WTC11 (cell line): ENCODE measurements around the gene EI24. TPM values are rescaled to one million over a fixed set of nuclear protein-coding genes. Genes with fewer than 3 reads are reported as not detected.
"Not testable (repeated sequence)": the region's sequence is repeated elsewhere in the genome, so short reads cannot be mapped to it uniquely, and the experiment has no call there.

ENCODE experiments used
- ATAC-seq: fragments of 200-7000 bp; cut with Tn5 transposase; 2 replicates; pipeline ENCODE4 v1.10.0; 2021; ENCODE audit warnings: mild to moderate bottlenecking, moderate library complexity
- CTCF ChIA-PET: fragments of 300-600 bp; sonication (Branson Sonifier 250); formaldehyde crosslinking; loops from one replicate; lab custom pipeline; 2021; ENCODE audit warnings: antibody characterized with exemption; lab: Charles Lee
- POLR2A ChIA-PET: fragments of 350-600 bp; sonication (Branson Sonifier 250); formaldehyde crosslinking; loops from one replicate; lab custom pipeline; 2021; ENCODE audit warnings: antibody characterized with exemption; lab: Charles Lee
- DNase-seq: peaks from one replicate; pipeline ENCODE4 v3.0.0; 2021; ENCODE audit warnings: low spot score
- H3K27ac Mint-ChIP-seq: 2 replicates; pipeline ENCODE4 v1.8.0; 2021; ENCODE audit warnings: mixed read lengths
- H3K27me3 Mint-ChIP-seq: 2 replicates; pipeline ENCODE4 v1.8.0; 2021; ENCODE audit warnings: low read depth, mild to moderate bottlenecking, moderate library complexity, mixed read lengths
- H3K36me3 Mint-ChIP-seq: 2 replicates; pipeline ENCODE4 v1.8.0; 2021; ENCODE audit warnings: mixed read lengths
- H3K4me1 Mint-ChIP-seq: 2 replicates; pipeline ENCODE4 v1.8.0; 2022; ENCODE audit warnings: mixed read lengths
- H3K4me3 Mint-ChIP-seq: 2 replicates; pipeline ENCODE4 v1.8.0; 2021; ENCODE audit warnings: mild to moderate bottlenecking, moderate library complexity, mixed read lengths
- H3K9me3 Mint-ChIP-seq: 2 replicates; pipeline ENCODE4 v1.8.0; 2021; ENCODE audit warnings: mixed read lengths
- ATF3 ChIP-seq: sonication (generic); formaldehyde crosslinking; conservative IDR thresholded peaks from 2 replicates; pipeline ENCODE4 v1.8.1; 2022; ENCODE audit warnings: mild to moderate bottlenecking, missing genetic modification reagents
- CBFB ChIP-seq: sonication (generic); formaldehyde crosslinking; IDR thresholded peaks from 2 replicates; pipeline ENCODE4 v1.8.1; 2022; ENCODE audit warnings: mild to moderate bottlenecking, low read depth, missing genetic modification reagents
- E2F5 ChIP-seq: sonication (generic); formaldehyde crosslinking; IDR thresholded peaks from 2 replicates; pipeline ENCODE4 v1.8.1; 2022; ENCODE audit warnings: mild to moderate bottlenecking, moderate library complexity, missing genetic modification reagents
- ELF4 ChIP-seq: sonication (generic); formaldehyde crosslinking; IDR thresholded peaks from 2 replicates; pipeline ENCODE4 v1.8.1; 2022; ENCODE audit warnings: low read depth, mild to moderate bottlenecking, moderate library complexity, missing genetic modification reagents
- ERG ChIP-seq: fragments of 250-450 bp; sonication (Bioruptor Pico); IDR thresholded peaks from 2 replicates; pipeline ENCODE4 v1.8.0; 2021; ENCODE audit warnings: mild to moderate bottlenecking
- ESRRA ChIP-seq: sonication (generic); formaldehyde crosslinking; IDR thresholded peaks from 2 replicates; pipeline ENCODE4 v1.8.1; 2022; ENCODE audit warnings: mild to moderate bottlenecking, missing genetic modification reagents, borderline replicate concordance
- FOXK1 ChIP-seq: sonication (generic); formaldehyde crosslinking; IDR thresholded peaks from 2 replicates; pipeline ENCODE4 v1.8.0; 2022; ENCODE audit warnings: mild to moderate bottlenecking, moderate library complexity, missing genetic modification reagents
- GTF2I ChIP-seq: fragments of 250-450 bp; sonication (Bioruptor Pico); conservative IDR thresholded peaks from 2 replicates; pipeline ENCODE4 v1.4.0; 2021; ENCODE audit warnings: mild to moderate bottlenecking
- HMGXB4 ChIP-seq: sonication (generic); formaldehyde crosslinking; IDR thresholded peaks from 2 replicates; pipeline ENCODE4 v1.8.1; 2023; ENCODE audit warnings: mild to moderate bottlenecking, moderate library complexity, missing genetic modification reagents
- JUN ChIP-seq: sonication (generic); formaldehyde crosslinking; IDR thresholded peaks from 2 replicates; pipeline ENCODE4 v1.8.0; 2023; ENCODE audit warnings: mild to moderate bottlenecking, missing genetic modification reagents
- NFE2L1 ChIP-seq: sonication (generic); formaldehyde crosslinking; IDR thresholded peaks from 2 replicates; pipeline ENCODE4 v1.8.1; 2023; ENCODE audit warnings: missing genetic modification reagents
- NR1H2 ChIP-seq: sonication (generic); formaldehyde crosslinking; IDR thresholded peaks from 2 replicates; pipeline ENCODE4 v1.9.0; 2021; ENCODE audit warnings: mild to moderate bottlenecking, moderate library complexity, missing genetic modification reagents
- NR3C1 ChIP-seq: sonication (generic); formaldehyde crosslinking; conservative IDR thresholded peaks from 2 replicates; pipeline ENCODE4 v1.8.1; 2023; ENCODE audit warnings: low read depth, mild to moderate bottlenecking, missing genetic modification reagents
- PREB ChIP-seq: sonication (generic); formaldehyde crosslinking; IDR thresholded peaks from 2 replicates; pipeline ENCODE4 v1.8.1; 2022; ENCODE audit warnings: mild to moderate bottlenecking, missing genetic modification reagents, moderate library complexity, borderline replicate concordance
- STAT6 ChIP-seq: sonication (generic); formaldehyde crosslinking; conservative IDR thresholded peaks from 2 replicates; pipeline ENCODE4 v1.8.1; 2023; ENCODE audit warnings: mild to moderate bottlenecking, low read depth, missing genetic modification reagents, moderate library complexity
- USF1 ChIP-seq: sonication (generic); formaldehyde crosslinking; IDR thresholded peaks from 2 replicates; pipeline ENCODE4 v1.8.0; 2022; ENCODE audit warnings: mild to moderate bottlenecking, missing genetic modification reagents
- ZNF138 ChIP-seq: sonication (generic); formaldehyde crosslinking; conservative IDR thresholded peaks from 2 replicates; pipeline ENCODE4 v1.8.1; 2022; ENCODE audit warnings: mild to moderate bottlenecking, moderate library complexity, missing genetic modification reagents
- ZNF232 ChIP-seq: sonication (generic); formaldehyde crosslinking; IDR thresholded peaks from 2 replicates; pipeline ENCODE4 v1.8.0; 2022; ENCODE audit warnings: mild to moderate bottlenecking, missing genetic modification reagents
- ZNF263 ChIP-seq: sonication (generic); formaldehyde crosslinking; IDR thresholded peaks from 2 replicates; pipeline ENCODE4 v1.8.1; 2022; ENCODE audit warnings: low read depth, mild to moderate bottlenecking, moderate library complexity, missing genetic modification reagents
- ZNF423 ChIP-seq: fragments of 250-450 bp; sonication (Bioruptor Pico); IDR thresholded peaks from 2 replicates; pipeline ENCODE4 v2.1.2; 2022; ENCODE audit warnings: mild to moderate bottlenecking, moderate library complexity
- ZNF512 ChIP-seq: sonication (generic); formaldehyde crosslinking; IDR thresholded peaks from 2 replicates; pipeline ENCODE4 v1.8.1; 2022; ENCODE audit warnings: missing genetic modification reagents, borderline replicate concordance
- total RNA-seq: library from RNA; stranded (reverse); gene quantifications from 3 replicates; pipeline ENCODE4 v1.2.3, GENCODE V29; 2021

Gene EI24
- total RNA-seq, 1 experiment from 2014 or later = 120 TPM

- TF ChIP-seq ELF4 (CRISPR knock-in tag) (no peak), USF1 (CRISPR knock-in tag) (no peak), PREB (CRISPR knock-in tag) (no peak), HMGXB4 (CRISPR knock-in tag) (no peak), FOXK1 (CRISPR knock-in tag) (no peak), NFE2L1 (CRISPR knock-in tag) (no peak), ERG (no peak), ATF3 (CRISPR knock-in tag) (no peak), ZNF512 (CRISPR knock-in tag) (no peak), ZNF232 (CRISPR knock-in tag) (no peak), NR3C1 (CRISPR knock-in tag) (no peak), GTF2I (CRISPR knock-in tag) (no peak)
Observed at GRCh38 chr11:125572916-125573315, 3.6 kb downstream of the EI24 start (continued).

GRCh38 chr11:125577181-125577580 lies 7.9 kb downstream of the EI24 start:
- peaks cover 56% of the 10 kb centered on the region for H3K36me3 Mint-ChIP-seq
- H3K27ac Mint-ChIP-seq, POLR2A ChIA-PET, ATAC-seq, DNase-seq, H3K4me1 Mint-ChIP-seq, H3K9me3 Mint-ChIP-seq, H3K27me3 Mint-ChIP-seq, CTCF ChIA-PET, H3K4me3 Mint-ChIP-seq: not testable (repeated sequence)

GRCh38 chr11:125578783-125579182 lies 9.5 kb downstream of the EI24 start:
- POLR2A ChIA-PET = no interaction called here
- CTCF ChIA-PET = interaction anchor here (0.7 kb wide), 1 partner anchor 43 kb away, joined by 3 read pairs; no protein-coding TSS in a partner anchor
- ATAC-seq = no peak

More at GRCh38 chr11:125578783-125579182, 9.5 kb downstream of the EI24 start:
- TF ChIP-seq JUN (CRISPR knock-in tag) (no peak), NR1H2 (CRISPR knock-in tag) (no peak), CBFB (CRISPR knock-in tag) (no peak), ZNF138 (CRISPR knock-in tag) (no peak), FOXK1 (CRISPR knock-in tag) (no peak), E2F5 (no peak), ZNF263 (CRISPR knock-in tag) (no peak), STAT6 (CRISPR knock-in tag) (no peak), ESRRA (CRISPR knock-in tag) (no peak), ZNF423 (CRISPR knock-in tag) (no peak)
- H3K27ac Mint-ChIP-seq = no peak overlapping the region
- H3K4me3 Mint-ChIP-seq = no peak overlapping the region
- peaks cover 63% of the 10 kb centered on the region for H3K36me3 Mint-ChIP-seq
- H3K4me1 Mint-ChIP-seq = no peaks in the 10 kb centered on the region
- no peak for DNase-seq
- H3K9me3 Mint-ChIP-seq = no peaks in the 10 kb centered on the region
- H3K27me3 Mint-ChIP-seq = no peaks in the 10 kb centered on the region
